Left cardiac atrium (tissue), 4 donors: Measurements from ENCODE around the gene SPATA31E1. TPM values are rescaled to one million over a fixed set of nuclear protein-coding genes. Genes with fewer than 3 reads are reported as not detected.
"Not testable (repeated sequence)": the region's sequence is repeated elsewhere in the genome, so short reads cannot be mapped to it uniquely, and the experiment has no call there.

Source experiments
- ATAC-seq, 2 donors: fragments of 200-7000 bp; cut with Tn5 transposase; one replicate each; pipeline ENCODE4 v1.9.1; 2020; ENCODE audit warnings: mild to moderate bottlenecking in 2 of 2, moderate library complexity in 2 of 2
- DNase-seq: peaks from one replicate; pipeline ENCODE4 v3.0.0-alpha.2; 2020
- intact Hi-C, 2 donors: fragments of 100-400 bp; cut with DNase I; formaldehyde crosslinking; loops; one replicate each; pipeline versions ENCODE4 v1.14.1 to v1.15.1; 2022 to 2023
- total RNA-seq, 2 donors: library from RNA; stranded (reverse); fragmentation: NEBNext Ultra II Directional; extraction: Animal tissue kit (Norgen Biotek cat#: 25700); gene quantifications; one replicate each; pipeline ENCODE4 v1.2.1, GENCODE V29; 2021
- donor health status: DM: no; HTN: yes; CAD: no.
- donor health status: DM: no; HTN: yes; CAD: no; lungs with severe emphysema.
- donor health status: DM: yes; HTN: yes; CAD: no.
- donor health status: Dilated cardiomyopathy.

Gene SPATA31E1
- total RNA-seq, 2 donors from 2014 or later, result not detected

DNA sequence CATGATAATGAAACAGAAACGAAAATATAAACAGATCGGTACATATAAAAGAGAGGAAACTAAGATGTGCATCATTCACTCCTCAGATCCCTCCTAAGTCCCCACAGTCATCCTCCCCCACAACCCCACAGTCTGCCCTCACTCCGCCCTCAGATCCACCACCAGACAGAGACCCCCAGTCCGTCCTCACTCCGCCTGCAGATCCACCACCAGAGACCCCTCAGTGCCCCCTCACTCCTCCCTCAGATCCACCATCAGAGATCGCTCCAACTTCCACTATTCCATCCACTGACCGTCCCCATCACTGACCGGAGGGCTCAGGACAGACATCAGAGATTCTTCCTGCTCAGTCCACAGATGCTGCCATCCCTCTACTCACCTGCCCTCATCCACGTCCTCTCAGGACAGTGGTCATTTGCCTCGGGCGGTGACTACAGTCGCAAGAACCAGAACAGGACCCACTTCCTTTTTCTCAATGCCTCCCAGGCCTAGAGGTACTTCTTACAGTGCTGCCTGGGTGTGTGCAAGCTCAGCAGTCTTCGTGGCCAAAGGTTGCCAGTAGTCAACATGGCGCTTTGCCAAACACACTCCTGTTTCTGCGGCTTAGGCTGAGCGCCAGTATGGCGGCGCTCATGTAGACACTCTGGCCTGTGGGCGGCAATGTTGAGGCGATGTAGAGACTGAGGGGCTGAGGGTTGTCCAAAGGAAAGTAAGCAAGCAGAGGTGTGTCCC lies 26.8 kb downstream of the SPATA31E1 start:
- ATAC-seq (no peak), DNase-seq (no peak)
- intact Hi-C loops, result no loop called here

DNA sequence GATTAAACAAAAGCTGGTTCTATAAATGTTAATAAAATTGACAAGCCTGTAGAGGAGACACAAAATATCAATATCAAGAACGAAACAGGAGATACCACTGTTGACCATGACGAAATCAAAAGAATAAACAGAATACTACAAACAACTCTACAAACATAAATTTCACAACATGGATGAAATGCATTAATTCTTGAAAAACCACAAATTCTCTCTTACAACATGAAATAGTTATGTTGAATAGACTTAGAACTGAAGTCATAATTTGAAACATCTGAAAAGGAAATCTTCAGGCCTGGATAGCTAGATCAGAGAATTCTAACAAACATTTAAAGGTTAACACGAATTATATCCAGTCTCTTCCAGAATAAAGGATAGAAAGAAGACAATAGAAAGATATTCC lies 28.1 kb downstream of the SPATA31E1 start:
- intact Hi-C loops, result no loop called here
- DNase-seq (no peak), ATAC-seq (no peak)

DNA sequence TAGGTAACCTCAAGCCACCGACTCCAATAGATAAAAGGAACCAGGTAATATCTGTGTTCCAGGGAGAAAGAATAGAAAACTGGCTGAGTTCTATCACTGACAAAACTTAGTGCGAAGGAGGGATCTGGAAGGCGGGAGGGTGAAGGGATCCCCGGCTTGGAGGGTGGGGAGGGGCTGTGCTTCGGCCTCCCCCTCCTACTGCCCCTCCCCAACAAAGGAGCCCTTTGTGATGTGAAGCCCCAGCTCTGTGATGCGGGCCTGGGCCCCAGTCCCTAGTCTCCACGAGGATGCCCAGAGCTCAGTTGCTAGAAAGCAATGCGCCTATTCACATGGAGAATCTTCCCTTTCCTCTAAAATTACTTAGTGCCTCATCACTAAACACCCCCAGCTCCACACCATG lies 35.0 kb downstream of the SPATA31E1 start, which contains the start of gene SPATA31C1:
SPATA31C1 (plus strand) TSS at position 301 of the 400 bp plus-strand sequence.
- ATAC-seq, intact Hi-C loops, DNase-seq: not testable (repeated sequence)

DNA sequence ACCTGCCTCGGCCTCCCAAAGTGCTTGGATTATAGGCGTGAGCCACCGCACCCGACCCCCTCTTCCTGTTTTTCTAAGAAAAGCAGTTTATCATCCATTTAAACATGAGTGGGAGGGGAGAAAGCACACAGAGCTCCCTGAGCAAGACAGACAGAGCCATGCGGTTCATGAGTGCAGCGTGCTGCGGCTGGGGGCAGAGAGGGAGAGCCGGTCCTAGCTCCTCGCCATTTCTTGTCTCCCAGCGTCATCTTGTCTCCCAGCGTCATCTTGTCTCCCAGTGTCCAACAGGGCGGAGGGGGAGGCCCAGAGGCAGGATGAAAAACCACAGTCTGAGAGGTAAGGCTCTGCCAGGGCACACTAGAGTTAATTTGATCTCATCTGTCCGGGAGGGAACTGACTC lies 36.3 kb downstream of the SPATA31E1 start:
- intact Hi-C loops, ATAC-seq, DNase-seq: not testable (repeated sequence)

DNA sequence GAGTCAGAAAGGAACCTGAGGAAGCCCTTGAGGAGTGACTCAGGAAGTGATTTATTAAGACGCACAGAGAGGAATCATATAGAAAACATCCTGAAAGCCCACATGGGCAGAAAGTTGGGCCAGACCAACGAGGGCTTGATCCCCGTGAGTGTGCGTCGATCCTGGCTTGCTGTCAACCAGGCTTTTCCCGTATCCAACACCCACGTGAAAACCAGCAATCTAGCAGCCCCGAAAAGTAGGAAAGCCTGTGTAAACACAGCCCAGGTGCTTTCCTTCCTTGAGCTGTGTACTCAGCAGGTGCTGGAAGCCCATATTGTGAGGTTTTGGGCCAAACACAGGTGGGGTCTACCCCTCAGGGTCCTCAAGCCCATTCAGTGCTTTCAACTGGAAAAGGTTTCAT lies 38.9 kb downstream of the SPATA31E1 start:
- ATAC-seq, DNase-seq, intact Hi-C loops: not testable (repeated sequence)

DNA sequence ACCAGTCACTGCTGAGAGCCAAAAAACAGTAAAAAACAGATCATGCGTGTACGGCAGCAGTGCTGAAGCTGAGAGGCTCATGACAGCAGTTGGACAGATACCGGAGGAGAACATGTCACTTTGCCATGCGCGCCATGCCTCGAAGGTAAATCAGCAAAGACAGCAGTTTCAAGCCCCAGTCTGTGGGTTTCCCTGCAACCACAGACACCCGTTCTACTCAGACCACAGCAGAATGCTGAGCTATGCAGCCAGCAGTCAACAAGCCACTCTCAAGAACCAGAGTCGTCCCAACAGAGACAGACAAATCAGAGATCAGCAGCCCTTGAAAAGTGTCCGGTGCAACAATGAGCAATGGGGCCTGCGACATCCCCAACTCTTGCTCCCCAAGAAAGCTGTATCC lies 40.3 kb downstream of the SPATA31E1 start:
- intact Hi-C loops, DNase-seq, ATAC-seq: not testable (repeated sequence)

DNA sequence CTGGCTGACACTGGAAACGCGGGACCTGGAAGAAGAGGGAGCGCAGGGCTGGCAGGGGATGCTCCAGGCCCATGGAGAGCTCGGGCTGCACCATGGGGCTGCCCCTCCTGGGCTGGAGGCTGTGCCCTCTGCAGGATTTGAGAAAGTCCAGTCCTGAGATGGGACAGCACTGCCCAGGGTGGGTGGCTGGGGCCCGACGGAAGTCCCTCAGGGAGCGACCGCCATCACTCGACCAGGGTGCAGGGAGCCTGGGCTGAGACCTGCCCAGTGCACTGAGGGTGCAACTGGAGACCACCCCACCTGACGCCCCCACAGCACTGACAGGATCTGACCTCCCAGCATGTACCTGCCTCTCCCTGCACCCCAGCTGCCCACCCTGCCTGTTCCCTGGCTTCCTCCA lies 42.2 kb downstream of the SPATA31E1 start:
- intact Hi-C loops, ATAC-seq, DNase-seq: not testable (repeated sequence)

GRCh38 chr9:87929152-87929551 lies 46.5 kb downstream of the SPATA31E1 start:
- DNase-seq, intact Hi-C loops, ATAC-seq: not testable (repeated sequence)

DNA sequence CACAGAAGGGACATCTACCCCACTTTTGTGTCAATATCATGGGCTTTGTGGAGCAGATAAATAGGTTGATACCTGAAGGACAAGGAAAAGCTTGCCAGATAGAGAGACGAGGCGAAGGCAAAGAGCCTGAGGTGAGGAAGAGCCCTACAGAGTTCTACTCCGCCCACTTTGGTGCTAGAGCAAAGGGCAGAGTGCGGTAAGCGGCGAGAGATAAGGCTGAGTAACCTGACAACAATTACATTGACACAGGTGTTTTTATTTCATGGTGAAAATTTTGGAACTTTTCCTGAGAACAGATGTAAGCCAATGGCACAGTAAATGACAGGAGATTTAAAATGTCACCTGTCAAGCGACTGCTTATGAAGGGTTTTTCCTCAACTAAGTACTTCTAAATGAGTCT lies 51.8 kb downstream of the SPATA31E1 start:
- DNase-seq, ATAC-seq, intact Hi-C loops: not testable (repeated sequence)

DNA sequence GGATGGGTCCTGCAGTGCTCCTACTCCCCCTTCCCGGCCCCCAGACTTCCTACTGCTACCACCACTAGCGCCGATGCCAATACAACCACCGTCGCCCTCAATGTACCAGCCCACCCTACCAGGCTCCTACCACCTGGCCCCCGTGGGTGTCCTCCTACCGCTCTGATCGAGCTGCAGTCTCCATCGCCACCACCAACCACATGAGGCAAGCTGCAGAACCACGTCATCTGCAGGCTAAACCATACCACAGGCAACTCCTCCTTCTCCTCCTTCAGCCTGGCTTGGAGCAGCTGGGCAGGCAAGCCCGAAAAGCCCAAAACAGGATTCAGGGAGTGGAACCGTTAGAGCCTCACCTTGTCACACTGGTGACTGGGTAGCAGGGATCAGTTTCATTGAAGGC lies 54.7 kb downstream of the SPATA31E1 start:
- ATAC-seq, DNase-seq, intact Hi-C loops: not testable (repeated sequence)

DNA sequence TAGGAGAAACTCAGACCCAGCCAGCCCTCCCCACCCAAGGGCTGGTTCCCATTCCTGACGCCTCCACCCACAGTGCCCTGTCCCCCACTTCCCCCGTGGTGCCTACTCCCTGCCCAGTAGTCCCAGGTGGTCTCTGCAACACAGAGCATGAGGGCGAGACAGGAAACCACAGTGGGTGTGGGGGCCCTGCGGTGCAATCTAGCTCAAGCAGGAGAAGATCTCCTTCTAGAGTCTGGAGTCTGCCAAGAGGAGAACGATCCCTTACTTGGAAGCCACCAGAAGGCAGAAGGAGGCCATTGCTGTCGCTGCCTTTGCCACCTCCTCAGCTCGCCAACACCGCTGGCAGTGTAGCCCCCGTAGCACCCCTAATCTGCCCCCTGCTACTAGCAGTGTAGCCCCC lies 55.2 kb downstream of the SPATA31E1 start:
- DNase-seq, ATAC-seq, intact Hi-C loops: not testable (repeated sequence)

DNA sequence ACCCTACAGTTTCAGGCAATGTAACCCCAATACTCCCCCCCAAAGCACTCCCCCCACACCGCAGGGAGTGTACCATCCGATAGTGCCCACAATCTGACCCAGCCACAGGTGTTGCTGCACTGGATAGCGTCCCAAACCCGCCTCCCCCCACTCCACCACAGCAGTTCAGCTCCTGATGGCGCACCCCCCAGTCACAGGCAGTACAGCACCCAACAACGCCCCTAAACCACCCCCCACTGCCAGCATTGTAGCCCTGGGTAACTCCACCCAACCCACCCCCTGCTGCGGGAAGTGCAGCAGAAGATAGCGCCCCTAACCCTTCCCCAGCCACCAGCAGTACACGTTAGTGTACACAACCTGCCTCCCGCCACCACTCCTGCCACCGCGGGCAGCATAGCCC lies 55.7 kb downstream of the SPATA31E1 start:
- ATAC-seq, intact Hi-C loops, DNase-seq: not testable (repeated sequence)

Other genes with a start within 250 kb of the SPATA31E1 start
- 100 to 1,000 TPM; 162 to 165 TPM for gene CTSL, start 156.8 kb upstream of the SPATA31E1 start, total RNA-seq
- not detected for gene SPATA31C1, start 35.1 kb downstream of the SPATA31E1 start, total RNA-seq
- gene CDK20, start 91.7 kb downstream of the SPATA31E1 start, total RNA-seq, result 1 to 10 TPM; 3.6 to 3.7 TPM